Smooth muscle cell (in vitro differentiated cells): ENCODE data around the gene KCNIP1. TPM values are rescaled to one million over a fixed set of nuclear protein-coding genes. Genes with fewer than 3 reads are reported as not detected.

Source experiments
- DNase-seq: peaks from one replicate; lab custom pipeline; 2025; ENCODE audit not compliant: unreplicated experiment; lab: John Stamatoyannopoulos, UW
- H2AFZ ChIP-seq: fragments of 200-600 bp; sonication (generic); 2 replicates; pipeline ENCODE4 v1.6.0; 2016; ENCODE audit warnings: antibody characterized with exemption, low read depth, mild to moderate bottlenecking
- H3F3A ChIP-seq: fragments of 200-600 bp; sonication (generic); 2 replicates; pipeline ENCODE4 v1.6.0; 2017; ENCODE audit warnings: antibody characterized with exemption, low read depth
- H3K27ac ChIP-seq: fragments of 200-600 bp; sonication (generic); 2 replicates; pipeline ENCODE4 v1.5.1; 2016; ENCODE audit warnings: low read depth, mild to moderate bottlenecking
- H3K27me3 ChIP-seq: fragments of 200-600 bp; sonication (generic); 2 replicates; pipeline ENCODE4 v1.6.1; 2016; ENCODE audit warnings: low read depth, mild to moderate bottlenecking
- H3K36me3 ChIP-seq: fragments of 200-600 bp; sonication (generic); 2 replicates; pipeline ENCODE4 v1.5.1; 2016; ENCODE audit warnings: low read depth
- H3K4me1 ChIP-seq: fragments of 200-600 bp; sonication (generic); 2 replicates; pipeline ENCODE4 v1.5.1; 2016; ENCODE audit warnings: low read depth
- H3K4me2 ChIP-seq: fragments of 200-600 bp; sonication (generic); 2 replicates; pipeline ENCODE4 v1.6.0; 2016; ENCODE audit warnings: mild to moderate bottlenecking
- H3K4me3 ChIP-seq: fragments of 200-600 bp; sonication (generic); 2 replicates; pipeline ENCODE4 v1.5.1; 2016; ENCODE audit warnings: mild to moderate bottlenecking
- H3K79me2 ChIP-seq: fragments of 200-600 bp; sonication (generic); 2 replicates; pipeline ENCODE4 v1.6.0; 2016; ENCODE audit warnings: low read depth, mild to moderate bottlenecking
- H3K9ac ChIP-seq: fragments of 200-600 bp; sonication (generic); 2 replicates; pipeline ENCODE4 v1.6.0; 2016; ENCODE audit warnings: low read depth
- H3K9me3 ChIP-seq: fragments of 200-600 bp; sonication (generic); replicated peaks from 2 replicates; pipeline ENCODE4 v1.5.1; 2016; ENCODE audit warnings: low read depth
- H4K20me1 ChIP-seq: fragments of 200-600 bp; sonication (generic); 2 replicates; pipeline ENCODE4 v1.6.0; 2016; ENCODE audit warnings: low read depth
- WGBS: methylation state at CpG from one replicate; pipeline ENCODE4 v1.1.7; 2016; ENCODE audit warnings: low lambda C conversion rate; 5-methylcytosine and 5-hydroxymethylcytosine counted together
- polyA plus RNA-seq: library from polyadenylated mRNA; unstranded; fragments of >200 nt; fragmentation: Nextera tagmentation; extraction: Ambion mirVana; gene quantifications from 2 replicates; pipeline ENCODE4 v1.2.1, GENCODE V29; 2016
- total RNA-seq: library from RNA; depleted of rRNA; stranded (reverse); fragments of >200 nt; gene quantifications from 2 replicates; pipeline ENCODE4 v1.2.3, GENCODE V29; 2014
- TF ChIP-seq, protein P1 (sequence below): fragments of 200-600 bp; sonication (generic); IDR thresholded peaks from 2 replicates; pipeline ENCODE4 v1.5.1; 2017; ENCODE audit warnings: borderline replicate concordance, mild to moderate bottlenecking, antibody characterized with exemption; ENCODE audit not compliant: insufficient read depth, poor library complexity, severe bottlenecking

The KCNIP1 gene
- total and polyA plus RNA-seq, 2 experiments from 2014 or later: 0.50 TPM; not detected in 1

DNA sequence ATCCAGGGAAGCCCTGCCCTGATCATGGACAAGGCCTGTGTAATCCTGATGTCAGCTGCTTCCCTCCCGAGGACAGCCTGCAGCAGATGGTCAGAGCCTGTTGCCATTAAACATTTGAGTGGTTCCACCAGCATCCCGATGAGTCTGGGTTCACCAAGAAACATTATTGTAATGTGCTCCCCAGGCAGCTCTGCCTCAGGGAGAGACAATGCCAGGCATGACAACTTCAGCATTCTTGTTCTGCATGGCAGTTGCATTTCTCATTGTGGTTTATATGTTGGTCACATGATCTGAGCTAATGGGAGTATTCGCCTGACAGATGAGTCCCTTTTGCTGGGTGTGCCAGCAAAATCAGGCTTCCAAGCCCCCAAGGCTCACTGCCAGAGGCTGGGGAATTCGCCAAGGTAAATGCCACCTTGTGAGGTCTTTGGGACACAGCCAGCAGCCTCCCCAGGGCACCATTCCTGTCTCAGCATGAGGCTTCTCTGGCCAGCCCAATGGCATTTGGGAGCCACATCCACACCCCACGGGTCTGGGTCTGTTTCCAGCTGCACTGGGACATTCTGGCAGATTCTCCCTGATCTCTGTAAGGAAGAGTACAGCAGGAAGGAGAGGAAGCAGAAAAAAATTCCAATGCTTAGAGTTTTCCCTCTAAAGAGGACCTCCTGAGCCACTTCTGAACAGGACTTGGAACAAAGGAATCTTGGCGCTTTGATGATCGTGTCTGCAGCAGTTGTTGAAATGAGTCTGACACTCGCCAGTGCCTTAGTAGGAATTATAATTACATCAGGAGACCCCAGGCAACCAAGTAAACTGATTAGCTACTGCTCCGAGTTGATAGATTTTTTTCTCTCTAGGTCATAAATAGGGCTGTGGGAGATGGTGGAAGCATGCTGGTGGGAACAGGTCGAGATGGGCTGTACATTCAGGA is 18.7 kb downstream of the KCNIP1 start:
- Histone ChIP-seq H2AFZ (no peak overlapping the region), H3F3A (no peaks in the 10 kb centered on the region), H4K20me1 (no peaks in the 10 kb centered on the region), H3K9ac (no peak overlapping the region), H3K27ac (no peak overlapping the region), H3K36me3 (no peaks in the 10 kb centered on the region), H3K4me3 (no peak overlapping the region), H3K4me2 (no peak overlapping the region), H3K79me2 (no peaks in the 10 kb centered on the region), H3K4me1 (no peaks in the 10 kb centered on the region), H3K27me3 (peaks cover 35% of the 10 kb centered on the region), H3K9me3 (no peaks in the 10 kb centered on the region)
- 66% methylated on average over 10 of the region's 10 CpGs for WGBS
- TF ChIP-seq, protein P1, sequence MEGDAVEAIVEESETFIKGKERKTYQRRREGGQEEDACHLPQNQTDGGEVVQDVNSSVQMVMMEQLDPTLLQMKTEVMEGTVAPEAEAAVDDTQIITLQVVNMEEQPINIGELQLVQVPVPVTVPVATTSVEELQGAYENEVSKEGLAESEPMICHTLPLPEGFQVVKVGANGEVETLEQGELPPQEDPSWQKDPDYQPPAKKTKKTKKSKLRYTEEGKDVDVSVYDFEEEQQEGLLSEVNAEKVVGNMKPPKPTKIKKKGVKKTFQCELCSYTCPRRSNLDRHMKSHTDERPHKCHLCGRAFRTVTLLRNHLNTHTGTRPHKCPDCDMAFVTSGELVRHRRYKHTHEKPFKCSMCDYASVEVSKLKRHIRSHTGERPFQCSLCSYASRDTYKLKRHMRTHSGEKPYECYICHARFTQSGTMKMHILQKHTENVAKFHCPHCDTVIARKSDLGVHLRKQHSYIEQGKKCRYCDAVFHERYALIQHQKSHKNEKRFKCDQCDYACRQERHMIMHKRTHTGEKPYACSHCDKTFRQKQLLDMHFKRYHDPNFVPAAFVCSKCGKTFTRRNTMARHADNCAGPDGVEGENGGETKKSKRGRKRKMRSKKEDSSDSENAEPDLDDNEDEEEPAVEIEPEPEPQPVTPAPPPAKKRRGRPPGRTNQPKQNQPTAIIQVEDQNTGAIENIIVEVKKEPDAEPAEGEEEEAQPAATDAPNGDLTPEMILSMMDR: no peak
- DNase-seq: no peak

- TF ChIP-seq, protein P1: no peak
- DNase-seq: no peak
- H3K4me2 ChIP-seq: no peak overlapping the region
- H3K4me3 ChIP-seq: no peak overlapping the region
- no peak overlapping the region for H3K27ac ChIP-seq
- WGBS: 82% methylated on average over 10 of the region's 10 CpGs
- no peak overlapping the region for H3K9ac ChIP-seq
- H3K4me1 ChIP-seq: no peaks in the 10 kb centered on the region
- no peaks in the 10 kb centered on the region for H3K79me2 ChIP-seq
- no peaks in the 10 kb centered on the region for H3K36me3 ChIP-seq
- no peaks in the 10 kb centered on the region for H3K9me3 ChIP-seq
- no peak overlapping the region for H2AFZ ChIP-seq
- H3F3A ChIP-seq: no peaks in the 10 kb centered on the region
- peaks cover 35% of the 10 kb centered on the region for H3K27me3 ChIP-seq
- no peaks in the 10 kb centered on the region for H4K20me1 ChIP-seq
Observed at GRCh38 chr5:170523142-170523551, 19.3 kb downstream of the KCNIP1 start.

DNA sequence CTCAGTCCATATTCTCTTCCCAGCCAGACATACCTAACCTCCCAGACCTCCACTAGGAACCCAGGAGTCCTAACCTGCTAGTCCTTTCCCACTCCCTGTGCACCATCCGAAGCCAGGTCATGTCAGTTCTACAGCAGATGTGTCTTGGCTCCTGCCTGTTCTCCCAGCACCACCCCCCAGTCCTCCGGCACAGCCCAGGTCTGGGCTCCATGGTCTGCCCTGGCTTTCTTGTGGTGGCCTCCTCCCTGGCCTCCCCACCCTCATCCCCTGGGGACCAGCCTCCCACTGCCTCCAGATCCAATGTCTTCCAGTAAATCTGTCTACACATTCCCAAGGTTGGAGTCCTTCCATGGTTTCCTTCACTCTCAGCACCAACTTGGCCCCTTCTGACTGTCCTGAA is 20.0 kb downstream of the KCNIP1 start:
- TF ChIP-seq, protein P1: no peak
- no peaks in the 10 kb centered on the region for H4K20me1 ChIP-seq
- H2AFZ ChIP-seq: no peak overlapping the region
- no peaks in the 10 kb centered on the region for H3K9me3 ChIP-seq
- no peaks in the 10 kb centered on the region for H3K4me1 ChIP-seq
- H3K36me3 ChIP-seq: no peaks in the 10 kb centered on the region
- H3K4me2 ChIP-seq: no peak overlapping the region
- H3K27ac ChIP-seq: no peak overlapping the region
- H3K27me3 ChIP-seq: peaks cover 33% of the 10 kb centered on the region
- no peaks in the 10 kb centered on the region for H3K79me2 ChIP-seq
- H3K9ac ChIP-seq: no peak overlapping the region
- no peak for DNase-seq
- H3F3A ChIP-seq: no peaks in the 10 kb centered on the region
- H3K4me3 ChIP-seq: no peak overlapping the region
- 96% methylated on average over 2 of the region's 2 CpGs for WGBS

GRCh38 chr5:170524576-170524975 is 20.8 kb downstream of the KCNIP1 start:
- Histone ChIP-seq H3K36me3 (no peaks in the 10 kb centered on the region), H3K27ac (no peak overlapping the region), H3K4me3 (no peak overlapping the region), H3F3A (no peaks in the 10 kb centered on the region), H3K27me3 (peaks cover 29% of the 10 kb centered on the region), H3K4me2 (no peak overlapping the region), H3K4me1 (no peaks in the 10 kb centered on the region), H2AFZ (no peak overlapping the region), H3K79me2 (no peaks in the 10 kb centered on the region), H3K9me3 (no peaks in the 10 kb centered on the region), H4K20me1 (no peaks in the 10 kb centered on the region), H3K9ac (no peak overlapping the region)
- WGBS: 90% methylated on average over 3 of the region's 3 CpGs
- TF ChIP-seq, protein P1: no peak
- no peak for DNase-seq
